Neural progenitor cell (in vitro differentiated cells): ENCODE measurements around the gene CALN1. TPM values are rescaled to one million over a fixed set of nuclear protein-coding genes. Genes with fewer than 3 reads are reported as not detected.

ENCODE experiments used
- DNase-seq: peaks from one replicate; pipeline ENCODE4 v3.0.0-alpha.2; 2016; ENCODE audit warnings: low spot score
- H2AFZ ChIP-seq: fragments of 200-600 bp; sonication (generic); replicated peaks from 2 replicates; pipeline ENCODE4 v1.6.1; 2016; ENCODE audit warnings: antibody characterized with exemption
- H3F3A ChIP-seq: fragments of 200-600 bp; sonication (generic); 2 replicates; pipeline ENCODE4 v1.6.1; 2016; ENCODE audit warnings: antibody characterized with exemption, low read depth
- H3K27ac ChIP-seq: fragments of 200-600 bp; sonication (generic); 2 replicates; pipeline ENCODE4 v1.5.1; 2016; ENCODE audit warnings: mild to moderate bottlenecking
- H3K27me3 ChIP-seq: fragments of 200-600 bp; sonication (generic); 2 replicates; pipeline ENCODE4 v1.6.1; 2016; ENCODE audit warnings: mild to moderate bottlenecking, moderate library complexity
- H3K36me3 ChIP-seq: fragments of 200-600 bp; sonication (generic); 2 replicates; pipeline ENCODE4 v1.5.1; 2016
- H3K4me1 ChIP-seq: fragments of 200-600 bp; sonication (generic); 2 replicates; pipeline ENCODE4 v1.6.1; 2016; ENCODE audit warnings: mixed run types
- H3K4me2 ChIP-seq: fragments of 200-600 bp; sonication (generic); 2 replicates; pipeline ENCODE4 v1.6.1; 2016
- H3K4me3 ChIP-seq: fragments of 200-600 bp; sonication (generic); 2 replicates; pipeline ENCODE4 v1.5.1; 2016
- H3K79me2 ChIP-seq: fragments of 200-600 bp; sonication (generic); 2 replicates; pipeline ENCODE4 v1.6.1; 2016; ENCODE audit warnings: low read depth
- H3K9ac ChIP-seq: fragments of 200-600 bp; sonication (generic); 2 replicates; pipeline ENCODE4 v1.6.1; 2016
- H3K9me3 ChIP-seq: fragments of 200-600 bp; sonication (generic); 2 replicates; pipeline ENCODE4 v1.5.1; 2016; ENCODE audit warnings: low read depth
- H4K20me1 ChIP-seq: fragments of 200-600 bp; sonication (generic); 2 replicates; pipeline ENCODE4 v1.6.1; 2016; ENCODE audit warnings: low read depth
- H3K27ac Mint-ChIP-seq: 3 replicates; pipeline ENCODE4 v1.8.0; 2021; ENCODE audit warnings: mixed read lengths
- H3K27me3 Mint-ChIP-seq: 2 replicates; pipeline ENCODE4 v1.8.0; 2022; ENCODE audit warnings: low read depth, mild to moderate bottlenecking, inconsistent platforms, moderate library complexity, mixed read lengths; ENCODE audit not compliant: insufficient read depth
- H3K36me3 Mint-ChIP-seq: 3 replicates; pipeline ENCODE4 v1.8.0; 2021; ENCODE audit warnings: mixed read lengths
- H3K4me1 Mint-ChIP-seq: 3 replicates; pipeline ENCODE4 v1.8.0; 2021; ENCODE audit warnings: mixed read lengths
- H3K4me3 Mint-ChIP-seq: 3 replicates; pipeline ENCODE4 v1.8.0; 2021; ENCODE audit warnings: mild to moderate bottlenecking, moderate library complexity, mixed read lengths
- H3K9me3 Mint-ChIP-seq: 3 replicates; pipeline ENCODE4 v1.8.0; 2020; ENCODE audit warnings: mixed read lengths
- CTCF ChIP-seq: fragments of 200-600 bp; sonication (generic); IDR thresholded peaks from 2 replicates; pipeline ENCODE4 v1.5.1; 2017; ENCODE audit warnings: antibody characterized with exemption, mild to moderate bottlenecking
- EZH2 ChIP-seq: fragments of 200-600 bp; sonication (generic); IDR thresholded peaks from 2 replicates; pipeline ENCODE4 v1.6.1; 2017; ENCODE audit warnings: antibody characterized with exemption, mild to moderate bottlenecking, moderate library complexity
- EZH2phosphoT487 ChIP-seq: fragments of 200-600 bp; sonication (generic); IDR thresholded peaks from 2 replicates; pipeline ENCODE4 v1.6.1; 2017; ENCODE audit warnings: antibody characterized with exemption
- total RNA-seq: library from RNA; depleted of rRNA; stranded (reverse); fragments of >200 nt; gene quantifications from 2 replicates; pipeline ENCODE4 v1.2.3, GENCODE V29; 2015; ENCODE audit warnings: low replicate concordance

CALN1 gene
- total RNA-seq, 1 donor from 2014 or later, result 3.1 TPM

DNA sequence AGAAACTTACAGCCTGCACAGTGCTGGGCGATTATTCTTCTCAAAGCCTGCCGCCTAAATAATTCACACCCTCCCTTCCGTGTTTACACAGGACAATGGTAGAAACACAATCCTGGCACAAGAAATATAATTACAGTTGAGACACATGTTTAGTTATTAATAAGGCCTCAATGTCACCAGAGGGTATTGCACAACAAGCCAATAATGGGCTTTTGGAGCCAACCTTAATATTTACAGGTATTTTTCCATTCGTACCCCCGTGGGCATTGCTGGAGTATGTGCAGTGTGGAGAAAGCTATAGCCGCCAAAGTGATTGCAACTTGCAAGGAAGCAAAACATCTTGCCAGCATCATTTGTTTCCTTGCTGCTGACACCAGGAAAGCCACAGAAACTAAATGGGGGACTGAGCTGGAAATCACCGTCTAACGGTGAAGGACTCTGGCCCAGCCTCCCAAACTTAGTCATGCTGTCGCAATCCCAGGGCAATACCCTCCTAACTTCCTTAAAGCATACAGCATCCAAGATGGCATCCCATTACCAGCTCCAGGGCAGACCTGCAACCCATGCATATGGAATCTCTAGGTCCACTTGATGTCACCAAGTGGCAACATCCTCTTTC lies 8.6 kb downstream of the CALN1 start:
- no peak overlapping the region for H3K4me3 ChIP-seq
- Mint-ChIP-seq H3K4me3 (no peak overlapping the region), H3K9me3 (no peaks in the 10 kb centered on the region), H3K4me1 (no peaks in the 10 kb centered on the region), H3K27me3 (no peaks in the 10 kb centered on the region), H3K27ac (no peak overlapping the region), H3K36me3 (no peaks in the 10 kb centered on the region)
- H3K9ac ChIP-seq, result no peak overlapping the region
- no peaks in the 10 kb centered on the region for H4K20me1 ChIP-seq
- DNase-seq, result no peak
- H3K9me3 ChIP-seq, result no peaks in the 10 kb centered on the region
- H3K36me3 ChIP-seq, result no peaks in the 10 kb centered on the region
- TF ChIP-seq EZH2, result no peak
- TF ChIP-seq EZH2phosphoT487, result no peak
- no peak for TF ChIP-seq CTCF
- no peaks in the 10 kb centered on the region for H3K4me1 ChIP-seq
- no peak overlapping the region for H3K4me2 ChIP-seq
- H3K27ac ChIP-seq, result no peak overlapping the region
- H3F3A ChIP-seq, result no peaks in the 10 kb centered on the region
- H3K27me3 ChIP-seq, result no peaks in the 10 kb centered on the region
- H2AFZ ChIP-seq, result no peak overlapping the region
- no peaks in the 10 kb centered on the region for H3K79me2 ChIP-seq

DNA sequence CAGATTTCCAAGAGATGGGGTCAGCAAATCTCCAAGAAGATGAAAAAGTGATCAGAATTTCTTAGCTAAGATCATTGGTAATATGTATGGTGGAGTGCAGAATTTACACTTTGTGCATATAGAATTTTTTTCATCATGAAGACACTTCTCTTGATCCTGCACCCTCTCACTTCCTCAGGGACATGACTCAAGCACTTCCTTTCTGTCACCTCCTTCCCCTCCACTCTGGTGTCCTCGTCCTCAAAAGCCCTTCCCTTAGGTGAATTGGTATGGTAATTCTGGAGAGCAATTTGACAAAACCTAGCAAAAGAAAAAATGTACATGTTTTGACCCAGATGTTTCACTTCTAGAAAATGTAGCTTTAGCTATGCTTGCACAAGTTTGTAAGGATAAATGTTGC lies 18.1 kb downstream of the CALN1 start:
- Histone ChIP-seq H4K20me1 (no peaks in the 10 kb centered on the region), H3K4me2 (no peak overlapping the region), H3K36me3 (no peaks in the 10 kb centered on the region), H3K9ac (no peak overlapping the region), H3K9me3 (no peaks in the 10 kb centered on the region), H3K4me1 (no peaks in the 10 kb centered on the region), H3K27me3 (no peaks in the 10 kb centered on the region), H3F3A (no peaks in the 10 kb centered on the region), H2AFZ (no peak overlapping the region), H3K4me3 (no peak overlapping the region), H3K79me2 (no peaks in the 10 kb centered on the region), H3K27ac (no peak overlapping the region)
- no peak for TF ChIP-seq EZH2phosphoT487
- no peak for TF ChIP-seq CTCF
- no peak for TF ChIP-seq EZH2
- peaks cover 4% of the 10 kb centered on the region for H3K27me3 Mint-ChIP-seq
- H3K36me3 Mint-ChIP-seq, result no peaks in the 10 kb centered on the region
- H3K9me3 Mint-ChIP-seq, result no peaks in the 10 kb centered on the region
- no peak overlapping the region for H3K27ac Mint-ChIP-seq
- no peaks in the 10 kb centered on the region for H3K4me1 Mint-ChIP-seq
- DNase-seq, result no peak
- no peak overlapping the region for H3K4me3 Mint-ChIP-seq

DNA sequence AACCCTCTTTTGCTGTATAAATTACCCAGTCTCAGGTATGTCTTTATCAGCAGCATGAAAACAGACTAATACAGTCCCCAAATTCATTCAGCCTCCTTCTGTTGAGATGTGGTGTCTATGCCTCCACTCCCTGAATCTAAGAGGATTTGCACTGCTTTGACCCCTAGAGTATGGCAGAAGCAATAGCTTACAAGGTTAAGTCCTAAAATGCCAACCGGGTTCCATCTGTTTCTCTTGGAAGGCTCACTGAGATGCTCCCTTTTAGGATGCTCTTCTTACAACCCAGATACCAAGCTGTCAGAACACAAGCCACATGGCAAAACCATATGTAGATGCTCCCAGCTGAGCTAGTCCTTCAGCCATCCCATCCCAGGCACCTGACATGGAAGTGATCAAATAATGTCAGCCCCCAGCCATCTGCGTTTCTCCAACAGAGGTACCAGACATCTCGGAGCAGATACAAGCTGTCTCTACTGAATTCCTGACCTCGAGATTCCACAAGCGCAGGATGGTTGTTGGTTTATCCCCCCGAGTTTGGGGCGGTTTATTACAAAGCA lies 20.2 kb downstream of the CALN1 start:
- no peaks in the 10 kb centered on the region for H3F3A ChIP-seq
- Mint-ChIP-seq H3K27ac (no peak overlapping the region), H3K4me1 (no peaks in the 10 kb centered on the region), H3K4me3 (no peak overlapping the region), H3K9me3 (peaks cover 2% of the 10 kb centered on the region), H3K27me3 (peaks cover 4% of the 10 kb centered on the region), H3K36me3 (no peaks in the 10 kb centered on the region)
- no peak overlapping the region for H3K4me3 ChIP-seq
- TF ChIP-seq CTCF, result no peak
- TF ChIP-seq EZH2, result no peak
- no peak for TF ChIP-seq EZH2phosphoT487
- no peaks in the 10 kb centered on the region for H3K9me3 ChIP-seq
- DNase-seq, result no peak
- H3K4me1 ChIP-seq, result no peaks in the 10 kb centered on the region
- H3K36me3 ChIP-seq, result no peaks in the 10 kb centered on the region
- H3K27me3 ChIP-seq, result no peaks in the 10 kb centered on the region
- no peak overlapping the region for H3K9ac ChIP-seq
- H3K27ac ChIP-seq, result no peak overlapping the region
- H3K4me2 ChIP-seq, result no peak overlapping the region
- H2AFZ ChIP-seq, result no peak overlapping the region
- no peaks in the 10 kb centered on the region for H3K79me2 ChIP-seq
- no peaks in the 10 kb centered on the region for H4K20me1 ChIP-seq
